A204.1 (cell line): ENCODE measurements around the gene UNC119B.

Source experiments
- FAIRE-seq: peaks from 2 replicates; lab custom pipeline; 2012; peaks lifted over from hg19 to GRCh38; lab: Jason Lieb, UNC

The UNC119B gene

DNA sequence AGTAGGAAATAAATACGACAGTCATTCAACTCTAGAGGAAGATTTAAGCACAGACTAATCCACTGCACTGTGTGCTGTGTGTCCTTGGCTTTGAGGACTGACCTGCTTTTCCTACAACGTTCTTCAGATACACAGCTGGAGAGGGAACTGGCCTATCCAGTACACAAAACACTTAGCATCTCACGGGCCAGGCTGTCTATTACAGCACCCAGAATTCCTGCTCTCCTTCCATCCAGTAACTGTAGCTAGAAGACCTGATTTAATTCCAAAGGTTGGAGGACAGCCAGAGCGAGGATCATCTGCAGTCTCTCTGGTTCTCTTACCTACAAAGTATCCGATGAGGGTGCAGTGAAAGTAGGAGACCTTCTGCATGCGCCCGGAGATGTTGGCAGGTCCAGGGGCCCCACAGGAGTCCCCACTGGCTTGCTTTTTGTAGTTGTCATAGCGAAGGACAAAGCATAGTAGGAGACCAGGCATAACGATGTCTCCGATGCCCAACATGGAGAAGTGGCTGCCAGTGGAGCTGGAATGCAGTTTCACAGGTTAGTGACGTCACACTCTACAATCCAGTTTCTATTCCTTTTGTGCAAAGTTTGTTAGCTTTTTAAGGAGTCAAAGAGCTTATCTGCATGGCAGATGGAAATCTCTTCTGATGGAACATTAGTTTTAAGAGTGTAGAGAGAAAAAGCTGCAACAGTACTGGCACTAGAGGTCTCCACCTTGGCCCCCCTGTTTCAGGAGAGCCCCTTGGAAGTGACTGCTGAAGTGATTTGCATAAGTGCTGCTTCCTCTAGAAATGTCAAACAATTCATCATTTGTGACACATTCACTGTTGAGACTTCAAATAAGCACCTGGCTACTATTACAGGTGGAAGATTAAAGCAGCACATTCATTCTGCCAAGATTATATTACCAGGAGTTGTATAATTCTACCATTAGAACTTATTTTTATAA lies 57.1 kb downstream of the UNC119B start:
- FAIRE-seq = no peak

DNA sequence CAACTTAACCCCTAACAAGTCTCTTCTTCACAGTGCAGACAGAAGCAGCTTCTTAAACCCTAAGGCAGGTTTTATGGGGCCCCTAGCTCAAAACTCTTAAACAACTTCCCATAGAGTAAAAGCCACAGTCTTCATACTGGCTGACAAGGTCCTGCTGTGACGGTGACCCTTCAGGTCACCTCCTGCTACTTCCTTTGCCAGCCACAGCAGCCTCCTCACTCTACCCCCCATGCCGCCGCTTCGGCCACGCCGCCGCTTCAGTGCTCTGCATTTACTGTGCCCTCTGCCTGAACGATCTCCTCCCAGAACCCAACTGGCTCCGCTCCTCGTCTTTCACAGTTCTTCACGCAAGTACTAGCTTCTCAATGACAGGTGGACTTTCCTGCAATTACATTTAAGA lies 60.8 kb downstream of the UNC119B start:
- no peak for FAIRE-seq
